Measurements from ENCODE around the gene SH2D1A. TPM values are rescaled to one million over a fixed set of nuclear protein-coding genes. Genes with fewer than 3 reads are reported as not detected.

The SH2D1A gene
- total RNA-seq, 6 experiments from 2014 or later: 0.37 to 0.62 (median 0.51) TPM; not detected in 2

DNA sequence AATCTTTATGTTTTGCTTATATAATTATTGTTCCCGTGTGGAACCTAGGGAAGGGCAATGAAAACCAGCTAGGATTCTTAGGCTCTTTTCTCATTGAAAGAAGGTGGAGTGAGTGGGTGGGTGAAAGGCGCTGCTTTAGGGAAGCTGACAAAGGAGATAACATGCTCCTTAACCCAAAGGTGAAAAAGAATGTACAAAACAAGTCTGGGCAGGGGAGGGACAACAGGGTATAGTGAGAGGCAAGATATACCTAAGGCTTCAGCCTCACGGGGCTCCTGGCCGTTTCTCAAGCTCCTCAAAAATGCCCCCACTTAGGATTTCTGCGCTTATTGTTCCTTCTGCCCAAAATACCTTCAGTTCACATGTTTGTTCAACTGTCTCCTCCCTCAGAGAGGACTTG, 1.8 kb downstream of the SH2D1A start:
- Histone ChIP-seq H3K4me1 (no peaks in the 10 kb centered on the region), H3K4me3 (no peak overlapping the region), H3K27ac (no peak overlapping the region), H3K36me3 (no peaks in the 10 kb centered on the region), H3K9me3 (no peaks in the 10 kb centered on the region), H3K27me3 (no peaks in the 10 kb centered on the region)
- no peak for TF ChIP-seq POLR2A (IDR thresholded peaks at IDR 0.05)
- TF ChIP-seq CTCF (IDR thresholded peaks at IDR 0.05): no peak
- intact Hi-C loops (cut with DNase I): no loop called here
- DNase-seq (no peak), ATAC-seq (no peak)
- 31% methylated on average over 2 of the region's 5 CpGs for WGBS (ENCODE audit: insufficient coverage, low coverage, low lambda C conversion rate, missing lambda C conversion rate)

DNA sequence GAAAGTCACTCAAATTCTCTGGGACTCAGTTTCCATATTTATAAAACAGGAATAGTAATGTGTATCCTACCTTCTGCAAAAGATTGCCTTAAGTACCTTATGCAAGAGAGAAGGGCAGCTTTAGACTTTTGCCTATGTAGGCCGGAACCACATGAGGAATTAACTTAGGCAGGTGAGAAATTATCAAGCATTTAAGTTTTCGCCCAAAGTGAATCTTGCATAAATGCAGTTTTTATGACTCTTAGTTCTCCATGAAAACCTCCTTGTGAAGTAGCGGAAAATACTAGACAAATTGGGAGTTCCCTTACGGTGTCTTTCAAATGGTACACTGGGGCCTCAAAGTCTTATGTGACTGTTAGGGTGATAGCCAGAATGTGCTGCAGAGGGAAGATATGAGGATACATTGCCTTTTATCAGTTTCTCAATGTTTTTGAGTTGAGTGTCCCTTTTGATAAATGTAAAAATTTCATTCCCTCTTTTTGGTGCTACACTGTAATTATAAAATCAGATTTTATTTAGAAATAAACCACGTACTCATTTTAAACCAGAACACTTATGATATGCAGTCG, 2.6 kb downstream of the SH2D1A start:
- no peaks in the 10 kb centered on the region for H3K9me3 ChIP-seq
- ATAC-seq: no peak
- no peak for TF ChIP-seq CTCF (IDR thresholded peaks at IDR 0.05)
- TF ChIP-seq POLR2A (IDR thresholded peaks at IDR 0.05): no peak
- H3K4me1 ChIP-seq: no peaks in the 10 kb centered on the region
- H3K27me3 ChIP-seq: no peaks in the 10 kb centered on the region
- H3K4me3 ChIP-seq: no peak overlapping the region
- intact Hi-C loops (cut with DNase I): no loop called here
- H3K27ac ChIP-seq: no peak overlapping the region
- DNase-seq: no peak
- H3K36me3 ChIP-seq: no peaks in the 10 kb centered on the region
- 80% methylated on average over 6 of the region's 6 CpGs for WGBS (ENCODE audit: insufficient coverage, low coverage, low lambda C conversion rate, missing lambda C conversion rate)

- H3K36me3 ChIP-seq: no peaks in the 10 kb centered on the region
- H3K4me1 ChIP-seq: no peaks in the 10 kb centered on the region
- peaks cover 0 to 4% of the 10 kb centered on the region in 2 donors for H3K27me3 ChIP-seq
- no peaks in the 10 kb centered on the region for H3K9me3 ChIP-seq
- DNase-seq (no peak), ATAC-seq (no peak)
- H3K4me3 ChIP-seq: no peak overlapping the region
- intact Hi-C loops (cut with DNase I): no loop called here
- WGBS (ENCODE audit: insufficient coverage, low coverage, low lambda C conversion rate, missing lambda C conversion rate): 26% methylated on average over 2 of the region's 2 CpGs
- TF ChIP-seq CTCF (IDR thresholded peaks at IDR 0.05) (no peak), POLR2A (IDR thresholded peaks at IDR 0.05) (no peak)
- no peak overlapping the region for H3K27ac ChIP-seq
These were observed 8.3 kb downstream of the SH2D1A start for GRCh38 chrX:124354648-124355047.

GRCh38 chrX:124358800-124359383, 12.5 kb downstream of the SH2D1A start:
- intact Hi-C loops (cut with DNase I): no loop called here
- peaks cover 0 to 4% of the 10 kb centered on the region in 2 donors for H3K27me3 ChIP-seq
- ATAC-seq (no peak), DNase-seq (no peak)
- no peak overlapping the region for H3K4me3 ChIP-seq
- H3K27ac ChIP-seq: no peak overlapping the region
- 32% methylated on average over 3 of the region's 3 CpGs for WGBS (ENCODE audit: insufficient coverage, low coverage, low lambda C conversion rate, missing lambda C conversion rate)
- H3K36me3 ChIP-seq: no peaks in the 10 kb centered on the region
- H3K4me1 ChIP-seq: no peaks in the 10 kb centered on the region
- no peaks in the 10 kb centered on the region for H3K9me3 ChIP-seq
- TF ChIP-seq CTCF (IDR thresholded peaks at IDR 0.05) (no peak), POLR2A (IDR thresholded peaks at IDR 0.05) (no peak)

Data from right lobe of liver (tissue), 6 donors.